ENCODE measurements around the gene DDX10. TPM values are rescaled to one million over a fixed set of nuclear protein-coding genes. Genes with fewer than 3 reads are reported as not detected.

The DDX10 gene
- total RNA-seq, 1 donor from 2014 or later: 21.1 TPM

DNA sequence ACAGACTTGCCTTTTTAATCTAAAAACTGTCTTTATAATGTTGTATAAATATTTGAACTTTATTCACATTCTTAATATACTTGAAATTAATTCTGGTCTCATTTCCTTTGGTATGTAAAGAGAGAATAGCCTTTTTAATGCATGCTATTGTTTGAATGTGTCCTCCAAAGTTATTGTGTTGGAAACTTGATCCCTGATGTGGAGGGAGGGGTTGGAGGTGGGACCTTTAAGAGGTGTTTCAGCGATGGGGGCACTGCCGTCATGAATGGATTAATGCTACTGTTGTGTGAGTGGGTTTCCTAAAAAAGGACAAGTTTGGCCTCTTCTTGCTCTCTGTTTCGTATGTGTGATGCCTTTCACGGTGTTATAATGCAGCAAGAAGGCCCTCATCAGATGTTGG lies 131.7 kb downstream of the DDX10 start:
- no peak for ATAC-seq
- H3K4me3 ChIP-seq: no peak overlapping the region
- TF ChIP-seq, protein P1, sequence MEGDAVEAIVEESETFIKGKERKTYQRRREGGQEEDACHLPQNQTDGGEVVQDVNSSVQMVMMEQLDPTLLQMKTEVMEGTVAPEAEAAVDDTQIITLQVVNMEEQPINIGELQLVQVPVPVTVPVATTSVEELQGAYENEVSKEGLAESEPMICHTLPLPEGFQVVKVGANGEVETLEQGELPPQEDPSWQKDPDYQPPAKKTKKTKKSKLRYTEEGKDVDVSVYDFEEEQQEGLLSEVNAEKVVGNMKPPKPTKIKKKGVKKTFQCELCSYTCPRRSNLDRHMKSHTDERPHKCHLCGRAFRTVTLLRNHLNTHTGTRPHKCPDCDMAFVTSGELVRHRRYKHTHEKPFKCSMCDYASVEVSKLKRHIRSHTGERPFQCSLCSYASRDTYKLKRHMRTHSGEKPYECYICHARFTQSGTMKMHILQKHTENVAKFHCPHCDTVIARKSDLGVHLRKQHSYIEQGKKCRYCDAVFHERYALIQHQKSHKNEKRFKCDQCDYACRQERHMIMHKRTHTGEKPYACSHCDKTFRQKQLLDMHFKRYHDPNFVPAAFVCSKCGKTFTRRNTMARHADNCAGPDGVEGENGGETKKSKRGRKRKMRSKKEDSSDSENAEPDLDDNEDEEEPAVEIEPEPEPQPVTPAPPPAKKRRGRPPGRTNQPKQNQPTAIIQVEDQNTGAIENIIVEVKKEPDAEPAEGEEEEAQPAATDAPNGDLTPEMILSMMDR (IDR thresholded peaks at IDR 0.05): no peak

DNA sequence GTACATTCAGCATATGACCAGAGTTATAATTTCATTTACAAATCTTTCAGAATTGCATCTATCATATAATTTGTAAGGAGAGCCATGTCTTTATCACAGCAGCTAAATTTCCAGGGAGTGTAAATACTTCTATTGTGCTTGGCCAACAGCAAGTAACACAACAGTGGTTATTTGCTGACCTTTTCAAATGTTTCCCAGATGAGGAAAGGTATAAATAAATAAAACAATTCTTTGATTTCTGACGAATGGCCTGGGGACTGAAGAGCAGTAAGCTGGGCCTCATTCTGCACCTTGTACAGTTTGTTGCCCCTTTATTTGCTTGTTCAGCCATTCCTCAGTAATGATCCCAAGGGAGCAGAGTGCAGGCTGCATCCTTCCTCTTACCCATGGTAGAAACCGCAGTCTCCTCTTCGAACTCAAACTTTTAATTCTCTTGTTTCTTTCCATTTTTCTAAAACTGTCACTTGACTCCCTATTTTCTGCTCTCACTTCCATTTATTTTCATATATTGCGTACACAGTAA lies 132.8 kb downstream of the DDX10 start:
- H3K27me3 ChIP-seq (ENCODE audit: low read depth): no peaks in the 10 kb centered on the region
- H3K4me3 ChIP-seq: no peak overlapping the region
- TF ChIP-seq, protein P1 (IDR thresholded peaks at IDR 0.05): no peak
- ATAC-seq (no peak), DNase-seq (no peak)
- H3K27ac ChIP-seq: no peak overlapping the region
- no peaks in the 10 kb centered on the region for H3K9me3 ChIP-seq
- no peaks in the 10 kb centered on the region for H3K36me3 ChIP-seq
- intact Hi-C loops (cut with DNase I): no loop called here
- no peaks in the 10 kb centered on the region for H3K4me1 ChIP-seq

More for the DNA sequence above, 131.7 kb downstream of the DDX10 start:
- DNase-seq: no peak
- Histone ChIP-seq H3K36me3 (no peaks in the 10 kb centered on the region), H3K27ac (no peak overlapping the region), H3K9me3 (no peaks in the 10 kb centered on the region), H3K27me3 (ENCODE audit: low read depth) (no peaks in the 10 kb centered on the region), H3K4me1 (no peaks in the 10 kb centered on the region)
- intact Hi-C loops (cut with DNase I): no loop called here

DNA sequence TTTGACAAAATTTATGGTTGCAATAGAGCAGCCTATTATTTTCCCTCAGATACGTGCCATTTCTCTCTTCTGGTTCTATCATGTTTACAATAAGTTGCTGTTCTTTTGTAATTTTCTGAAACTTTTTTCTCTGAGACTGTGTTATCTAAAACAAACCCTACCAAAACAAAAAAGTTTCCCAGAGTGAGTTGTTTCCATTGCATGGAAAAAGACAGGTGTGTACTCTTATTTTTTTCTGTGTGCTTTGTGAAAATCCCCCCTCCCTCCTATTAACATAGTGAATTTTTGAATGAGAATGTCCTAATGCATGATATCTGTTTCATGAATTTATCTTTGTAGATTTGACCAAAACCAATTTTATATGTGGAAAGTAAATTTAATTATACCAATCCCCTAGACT lies 137.6 kb downstream of the DDX10 start:
- DNase-seq (no peak), ATAC-seq (no peak)
- H3K27me3 ChIP-seq (ENCODE audit: low read depth): no peaks in the 10 kb centered on the region
- H3K4me1 ChIP-seq: no peaks in the 10 kb centered on the region
- H3K9me3 ChIP-seq: no peaks in the 10 kb centered on the region
- no peaks in the 10 kb centered on the region for H3K36me3 ChIP-seq
- no peak overlapping the region for H3K27ac ChIP-seq
- intact Hi-C loops (cut with DNase I): no loop called here
- no peak overlapping the region for H3K4me3 ChIP-seq
- TF ChIP-seq, protein P1 (IDR thresholded peaks at IDR 0.05): no peak

DNA sequence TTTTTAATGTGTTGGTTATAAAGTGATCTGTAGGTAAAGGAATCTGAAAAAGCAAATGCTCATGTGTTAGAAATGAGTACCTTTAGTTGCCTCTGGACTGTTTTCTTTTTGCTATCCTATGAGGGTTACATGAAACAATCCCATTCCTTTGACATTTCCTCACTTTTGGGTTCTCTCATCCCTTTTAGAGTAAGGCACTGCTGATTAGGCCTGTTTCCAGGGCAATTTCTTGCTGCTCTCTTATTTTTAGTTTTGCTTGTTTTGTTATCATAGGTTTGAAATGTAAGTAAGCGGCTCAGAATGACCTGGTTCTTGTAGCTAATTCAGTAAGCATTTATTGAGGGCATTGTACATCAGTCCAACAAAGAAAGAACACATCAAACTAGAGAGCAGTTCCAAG lies 138.9 kb downstream of the DDX10 start:
- ATAC-seq (no peak), DNase-seq (no peak)
- intact Hi-C loops (cut with DNase I): no loop called here

DNA sequence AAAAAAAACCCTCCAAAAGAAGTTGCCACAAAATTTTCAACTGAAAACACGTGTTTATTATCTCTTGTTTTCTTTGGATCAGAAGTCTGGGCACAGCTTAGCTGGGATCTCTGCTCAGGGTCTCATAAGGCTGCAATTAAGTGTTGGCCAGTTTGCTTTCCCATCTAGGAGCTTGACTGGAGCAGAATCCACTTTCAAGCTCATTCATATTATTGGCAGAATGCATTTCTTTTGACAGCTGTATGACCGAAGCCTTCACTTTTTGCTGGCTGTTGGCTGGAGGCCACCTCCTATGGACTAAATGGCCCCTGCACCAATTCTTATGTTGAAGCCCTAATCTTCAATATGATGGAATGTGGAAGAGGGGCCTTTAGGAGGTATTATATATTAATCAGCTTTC lies 139.6 kb downstream of the DDX10 start:
- ATAC-seq (no peak), DNase-seq (no peak)
- Histone ChIP-seq H3K4me1 (no peaks in the 10 kb centered on the region), H3K4me3 (no peak overlapping the region), H3K27me3 (ENCODE audit: low read depth) (no peaks in the 10 kb centered on the region), H3K9me3 (no peaks in the 10 kb centered on the region), H3K27ac (no peak overlapping the region), H3K36me3 (no peaks in the 10 kb centered on the region)
- TF ChIP-seq, protein P1 (IDR thresholded peaks at IDR 0.05): no peak
- intact Hi-C loops (cut with DNase I): no loop called here

More for the DNA sequence above, 138.9 kb downstream of the DDX10 start:
- H3K4me1 ChIP-seq: no peaks in the 10 kb centered on the region
- H3K9me3 ChIP-seq: no peaks in the 10 kb centered on the region
- TF ChIP-seq, protein P1 (IDR thresholded peaks at IDR 0.05): no peak
- no peaks in the 10 kb centered on the region for H3K36me3 ChIP-seq
- H3K27ac ChIP-seq: no peak overlapping the region
- H3K27me3 ChIP-seq (ENCODE audit: low read depth): no peaks in the 10 kb centered on the region
- no peak overlapping the region for H3K4me3 ChIP-seq

DNA sequence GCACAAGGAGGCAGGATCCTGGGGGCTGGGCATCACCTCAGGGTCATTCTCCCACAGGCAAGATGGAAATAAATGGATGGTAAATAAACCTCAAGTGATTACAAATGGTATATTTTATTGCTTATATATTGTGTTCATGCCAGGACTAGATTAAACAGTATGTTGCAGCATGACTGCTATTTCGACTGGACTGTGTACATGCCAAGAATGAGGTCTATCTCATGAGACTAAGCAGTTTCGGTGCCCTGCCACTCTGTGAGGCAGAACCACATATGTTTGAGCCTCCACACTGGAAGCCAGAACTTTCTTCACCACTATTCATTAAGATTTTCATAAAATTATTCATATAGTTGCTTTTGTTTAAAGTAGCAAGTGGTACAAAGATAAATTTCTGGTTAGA lies 140.2 kb downstream of the DDX10 start:
- Histone ChIP-seq H3K4me1 (no peaks in the 10 kb centered on the region), H3K36me3 (no peaks in the 10 kb centered on the region), H3K4me3 (no peak overlapping the region), H3K27ac (no peak overlapping the region), H3K9me3 (no peaks in the 10 kb centered on the region), H3K27me3 (ENCODE audit: low read depth) (no peaks in the 10 kb centered on the region)
- intact Hi-C loops (cut with DNase I): no loop called here
- ATAC-seq (no peak), DNase-seq (no peak)
- TF ChIP-seq, protein P1 (IDR thresholded peaks at IDR 0.05): no peak

Data from lower lobe of right lung (tissue), 2 donors.